Body of pancreas (tissue), 4 donors: ENCODE results near the gene NMBR. TPM values are rescaled to one million over a fixed set of nuclear protein-coding genes. Genes with fewer than 3 reads are reported as not detected.

Source experiments
- ATAC-seq: fragments of 150-250 bp; one replicate; pipeline ENCODE4 v1.9.1; 2016
- DNase-seq, 4 donors: peaks; one replicate each; pipeline ENCODE4 v3.0.0-alpha.2; 2019
- H3K27ac ChIP-seq, 4 donors: fragments of 200-600 bp; sonication (generic); 1 replicate in 3 of 4; 2 replicates in 1 of 4; pipeline versions ENCODE4 v1.5.1 to v1.6.1; 2016 to 2019; ENCODE audit warnings: mild to moderate bottlenecking in 1 of 4, mixed read lengths in 1 of 4, moderate library complexity in 1 of 4
- H3K27me3 ChIP-seq, 2 donors: fragments of 200-600 bp; sonication (generic); one replicate each; pipeline ENCODE4 v1.6.0; 2016; ENCODE audit warnings: mild to moderate bottlenecking in 1 of 2
- H3K36me3 ChIP-seq, 2 donors: fragments of 200-600 bp; sonication (generic); replicated peaks in 1 of 2; 2 replicates each; pipeline ENCODE4 v1.5.1; 2016; ENCODE audit warnings: low read depth in 2 of 2; ENCODE audit not compliant: insufficient read depth in 1 of 2
- H3K4me1 ChIP-seq: fragments of 200-600 bp; sonication (generic); one replicate; pipeline ENCODE4 v1.6.0; 2016
- H3K4me3 ChIP-seq, 2 donors: fragments of 200-600 bp; sonication (generic); 1 replicate in 1 of 2; 2 replicates in 1 of 2; pipeline ENCODE4 v1.5.1; 2016 to 2019
- H3K9me3 ChIP-seq, 3 donors: fragments of 200-600 bp; sonication (generic); 1 replicate in 2 of 3; 2 replicates in 1 of 3; pipeline ENCODE4 v1.5.1; 2016
- POLR2A ChIP-seq, 3 donors: fragments of 450-650 bp; IDR thresholded peaks; one replicate each; pipeline ENCODE4 v1.6.1; 2016; ENCODE audit warnings: antibody characterized with exemption in 3 of 3, mild to moderate bottlenecking in 2 of 3
- WGBS, 2 donors: methylation state at CpG; one replicate each; pipeline ENCODE4 v1.1.5; 2017; 5-methylcytosine and 5-hydroxymethylcytosine counted together
- intact Hi-C: fragments of 100-400 bp; cut with DNase I; formaldehyde crosslinking; loops from one replicate; pipeline ENCODE4 v1.15.1; 2023
- total RNA-seq, 2 donors: library from RNA; depleted of rRNA; stranded (reverse); fragments of >200 nt; gene quantifications; one replicate each; pipeline ENCODE4 v1.1.0, GENCODE V29; 2016
- TF ChIP-seq, protein P1 (sequence below), 7 experiments: fragments of 450-650 bp in 4 of 7; fragments of 200-600 bp in 3 of 7; sonication (generic) in 3 of 7; IDR thresholded peaks; one replicate each; pipeline ENCODE4 v1.5.1; 2016 to 2019; ENCODE audit warnings: antibody characterized with exemption in 7 of 7

NMBR gene
- total RNA-seq, 2 donors from 2014 or later: not detected

DNA sequence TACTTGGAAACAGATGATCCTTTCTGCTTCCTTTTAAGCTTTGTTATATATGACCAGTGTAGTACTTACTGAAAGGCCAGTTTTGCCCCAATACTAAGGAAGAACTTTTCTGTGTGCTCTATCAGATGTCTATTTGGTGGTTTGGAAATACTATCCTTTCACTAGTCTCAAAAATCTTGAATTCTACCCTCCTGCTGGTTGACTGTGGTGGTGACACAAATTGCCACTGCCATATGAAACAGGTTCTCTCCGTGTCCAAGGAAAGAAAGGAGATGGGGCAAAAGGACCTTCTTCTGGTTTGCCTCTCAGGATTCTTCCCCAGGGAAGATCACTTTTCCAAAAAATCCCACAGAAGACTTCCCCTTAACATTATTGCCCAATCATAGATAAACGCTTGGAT is 8.0 kb downstream of the NMBR start:
- intact Hi-C loops: no loop called here
- DNase-seq (no peak), ATAC-seq (no peak)
- no peak overlapping the region for H3K27ac ChIP-seq
- no peaks in the 10 kb centered on the region for H3K9me3 ChIP-seq
- TF ChIP-seq, protein P1, sequence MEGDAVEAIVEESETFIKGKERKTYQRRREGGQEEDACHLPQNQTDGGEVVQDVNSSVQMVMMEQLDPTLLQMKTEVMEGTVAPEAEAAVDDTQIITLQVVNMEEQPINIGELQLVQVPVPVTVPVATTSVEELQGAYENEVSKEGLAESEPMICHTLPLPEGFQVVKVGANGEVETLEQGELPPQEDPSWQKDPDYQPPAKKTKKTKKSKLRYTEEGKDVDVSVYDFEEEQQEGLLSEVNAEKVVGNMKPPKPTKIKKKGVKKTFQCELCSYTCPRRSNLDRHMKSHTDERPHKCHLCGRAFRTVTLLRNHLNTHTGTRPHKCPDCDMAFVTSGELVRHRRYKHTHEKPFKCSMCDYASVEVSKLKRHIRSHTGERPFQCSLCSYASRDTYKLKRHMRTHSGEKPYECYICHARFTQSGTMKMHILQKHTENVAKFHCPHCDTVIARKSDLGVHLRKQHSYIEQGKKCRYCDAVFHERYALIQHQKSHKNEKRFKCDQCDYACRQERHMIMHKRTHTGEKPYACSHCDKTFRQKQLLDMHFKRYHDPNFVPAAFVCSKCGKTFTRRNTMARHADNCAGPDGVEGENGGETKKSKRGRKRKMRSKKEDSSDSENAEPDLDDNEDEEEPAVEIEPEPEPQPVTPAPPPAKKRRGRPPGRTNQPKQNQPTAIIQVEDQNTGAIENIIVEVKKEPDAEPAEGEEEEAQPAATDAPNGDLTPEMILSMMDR (IDR thresholded peaks at IDR 0.05): no peak
- TF ChIP-seq POLR2A (IDR thresholded peaks at IDR 0.05): no peak
- WGBS, 2 donors: 38 to 69% methylated on average over 2 of the region's 2 CpGs
- H3K4me1 ChIP-seq: no peaks in the 10 kb centered on the region
- no peaks in the 10 kb centered on the region for H3K36me3 ChIP-seq
- no peak overlapping the region for H3K4me3 ChIP-seq
- H3K27me3 ChIP-seq: no peaks in the 10 kb centered on the region

DNA sequence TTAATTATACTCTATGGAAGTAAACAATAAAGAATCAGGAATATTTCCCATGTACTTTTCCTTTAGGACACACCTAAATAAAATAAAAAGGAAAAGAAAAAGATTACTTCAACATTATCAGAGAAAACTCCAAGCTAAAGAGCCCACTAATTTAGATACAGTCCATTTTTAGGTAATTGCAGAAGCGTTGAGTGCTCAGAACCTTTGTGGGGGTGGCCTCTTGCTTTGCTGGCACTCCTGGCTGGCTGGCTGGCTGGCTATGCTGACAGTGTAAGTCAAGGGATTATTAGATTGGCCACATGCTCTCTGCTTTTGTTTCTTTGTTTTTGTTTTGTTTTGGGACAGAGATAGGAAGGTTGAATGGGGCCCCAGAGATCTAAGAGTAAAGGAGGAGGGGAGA is 14.3 kb downstream of the NMBR start, which contains the start of gene GJE1:
Gene GJE1, plus strand, starts transcription at position 301 of the 400 bp plus-strand sequence. CDS start 234 bp downstream, outside the sequence.
- TF ChIP-seq, protein P1 (IDR thresholded peaks at IDR 0.05): no peak
- no peak for TF ChIP-seq POLR2A (IDR thresholded peaks at IDR 0.05)
- Histone ChIP-seq H3K36me3 (no peaks in the 10 kb centered on the region), H3K27ac (no peak within 1 kb of the TSS), H3K9me3 (peaks cover 0 to 5% (median 0%) of the 10 kb centered on the region in 3 donors), H3K4me1 (no peaks in the 10 kb centered on the region), H3K27me3 (no peaks in the 10 kb centered on the region), H3K4me3 (no peak within 1 kb of the TSS)
- DNase-seq: no peak
- intact Hi-C loops: no loop called here
- 33 to 42% methylated on average over 1 of the region's 1 CpG for WGBS, 2 donors
- ATAC-seq: no peak

DNA sequence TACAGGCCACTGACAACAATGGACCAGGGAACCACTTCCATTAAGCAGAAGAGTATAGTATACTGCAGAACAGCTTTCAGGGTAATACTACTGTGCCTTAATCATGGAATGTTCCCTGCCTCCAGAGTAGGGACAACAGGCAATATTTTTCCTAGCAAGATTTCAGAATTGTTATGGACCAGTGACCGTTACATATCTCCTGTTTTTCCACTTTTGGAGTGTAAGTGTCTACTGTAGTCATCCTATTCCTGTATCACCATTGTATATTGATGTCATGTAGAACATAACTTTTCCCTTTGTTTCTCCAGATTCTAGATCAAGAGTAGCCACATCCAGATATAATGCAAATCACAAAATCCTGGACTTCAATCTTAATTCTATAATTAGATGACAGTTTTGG is 16.1 kb downstream of the NMBR start:
- H3K27me3 ChIP-seq: no peaks in the 10 kb centered on the region
- ATAC-seq (no peak), DNase-seq (no peak)
- TF ChIP-seq, protein P1 (IDR thresholded peaks at IDR 0.05): no peak
- no peak for TF ChIP-seq POLR2A (IDR thresholded peaks at IDR 0.05)
- no peak overlapping the region for H3K4me3 ChIP-seq
- peaks cover 0 to 5% (median 0%) of the 10 kb centered on the region in 3 donors for H3K9me3 ChIP-seq
- no peak overlapping the region for H3K27ac ChIP-seq
- WGBS, 2 donors: 77 to 95% methylated on average over 1 of the region's 1 CpG
- no peaks in the 10 kb centered on the region for H3K36me3 ChIP-seq
- no peaks in the 10 kb centered on the region for H3K4me1 ChIP-seq
- intact Hi-C loops: no loop called here

DNA sequence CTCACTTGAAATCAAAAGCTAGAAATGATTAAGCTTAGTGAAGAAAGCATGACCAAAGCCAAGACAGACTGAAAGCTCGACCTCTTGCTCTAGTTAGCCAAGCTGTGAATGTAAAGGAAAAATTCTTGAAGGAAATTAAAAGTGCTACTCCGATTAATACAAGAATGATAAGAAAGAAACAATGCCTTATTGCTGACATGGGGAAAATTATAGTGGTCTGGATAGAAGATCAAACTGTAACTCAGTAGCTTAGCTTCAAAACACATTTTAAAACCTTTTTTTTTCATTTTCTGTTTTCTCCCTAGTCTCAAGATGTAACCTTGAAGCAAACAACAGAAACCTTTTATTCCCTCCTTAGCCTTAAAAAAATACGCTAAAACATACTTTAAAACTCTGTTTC is 25.6 kb downstream of the NMBR start:
- WGBS, 2 donors: 50 to 57% methylated on average over 3 of the region's 3 CpGs
- no peak overlapping the region for H3K27ac ChIP-seq

DNA sequence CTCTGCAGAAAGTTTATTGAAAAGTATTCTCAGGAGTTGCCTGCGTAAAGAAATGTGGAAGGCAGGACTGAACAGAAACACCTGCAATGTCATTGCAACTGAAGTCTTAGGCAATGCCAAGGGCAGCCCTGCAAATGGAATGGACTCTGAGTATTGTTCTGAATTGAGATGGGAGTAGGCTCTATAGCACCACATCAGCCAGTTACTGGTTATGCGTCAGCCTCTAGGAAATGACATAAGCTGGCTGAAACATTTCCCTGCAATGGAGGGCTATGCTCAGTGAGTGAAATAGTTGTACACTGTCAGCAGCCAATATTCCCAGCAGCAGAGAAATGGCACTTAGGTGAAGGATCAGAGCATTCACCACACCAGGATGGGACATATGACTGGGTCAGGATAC is 28.0 kb downstream of the NMBR start:
- DNase-seq (no peak), ATAC-seq (no peak)
- no peak for TF ChIP-seq POLR2A (IDR thresholded peaks at IDR 0.05)
- TF ChIP-seq, protein P1 (IDR thresholded peaks at IDR 0.05): no peak
- intact Hi-C loops: no loop called here
- Histone ChIP-seq H3K27ac (no peak overlapping the region), H3K4me3 (no peak overlapping the region), H3K27me3 (peaks cover 0 to 5% of the 10 kb centered on the region in 2 donors), H3K36me3 (no peaks in the 10 kb centered on the region), H3K9me3 (no peaks in the 10 kb centered on the region), H3K4me1 (no peaks in the 10 kb centered on the region)
- 76 to 78% methylated on average over 2 of the region's 2 CpGs for WGBS, 2 donors

More for the DNA sequence above, 25.6 kb downstream of the NMBR start:
- no peak for ATAC-seq
- intact Hi-C loops: no loop called here
- peaks cover 0 to 2% of the 10 kb centered on the region in 2 donors for H3K27me3 ChIP-seq
- DNase-seq: no peak
- no peaks in the 10 kb centered on the region for H3K4me1 ChIP-seq
- no peaks in the 10 kb centered on the region for H3K9me3 ChIP-seq
- TF ChIP-seq, protein P1 (IDR thresholded peaks at IDR 0.05): no peak
- TF ChIP-seq POLR2A (IDR thresholded peaks at IDR 0.05): no peak
- H3K4me3 ChIP-seq: no peak overlapping the region
- no peaks in the 10 kb centered on the region for H3K36me3 ChIP-seq
